Measurements from ENCODE around the gene MTA3.

DNA sequence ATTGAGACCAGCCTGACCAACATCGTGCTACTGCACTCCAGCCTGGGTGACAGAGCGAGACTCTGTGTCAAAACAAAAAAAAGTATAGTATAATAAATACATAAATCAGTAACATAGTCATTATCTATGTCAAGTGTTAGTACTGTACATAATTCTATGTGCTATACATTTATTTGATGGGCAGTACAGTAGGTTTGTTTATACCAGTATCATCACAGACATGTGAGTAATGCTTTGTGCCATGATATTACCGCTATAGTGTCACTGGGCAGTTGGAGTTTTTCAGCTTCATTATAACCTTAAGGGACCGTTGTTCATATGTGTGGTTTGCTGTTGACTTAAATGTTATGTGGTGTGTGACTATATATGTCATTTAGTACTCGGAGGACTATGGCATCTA is 24.9 kb downstream of the MTA3 start:
- TF ChIP-seq, protein P1, sequence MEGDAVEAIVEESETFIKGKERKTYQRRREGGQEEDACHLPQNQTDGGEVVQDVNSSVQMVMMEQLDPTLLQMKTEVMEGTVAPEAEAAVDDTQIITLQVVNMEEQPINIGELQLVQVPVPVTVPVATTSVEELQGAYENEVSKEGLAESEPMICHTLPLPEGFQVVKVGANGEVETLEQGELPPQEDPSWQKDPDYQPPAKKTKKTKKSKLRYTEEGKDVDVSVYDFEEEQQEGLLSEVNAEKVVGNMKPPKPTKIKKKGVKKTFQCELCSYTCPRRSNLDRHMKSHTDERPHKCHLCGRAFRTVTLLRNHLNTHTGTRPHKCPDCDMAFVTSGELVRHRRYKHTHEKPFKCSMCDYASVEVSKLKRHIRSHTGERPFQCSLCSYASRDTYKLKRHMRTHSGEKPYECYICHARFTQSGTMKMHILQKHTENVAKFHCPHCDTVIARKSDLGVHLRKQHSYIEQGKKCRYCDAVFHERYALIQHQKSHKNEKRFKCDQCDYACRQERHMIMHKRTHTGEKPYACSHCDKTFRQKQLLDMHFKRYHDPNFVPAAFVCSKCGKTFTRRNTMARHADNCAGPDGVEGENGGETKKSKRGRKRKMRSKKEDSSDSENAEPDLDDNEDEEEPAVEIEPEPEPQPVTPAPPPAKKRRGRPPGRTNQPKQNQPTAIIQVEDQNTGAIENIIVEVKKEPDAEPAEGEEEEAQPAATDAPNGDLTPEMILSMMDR (IDR thresholded peaks at IDR 0.05; ENCODE audit: low read length) = no peak
- no peak for TF ChIP-seq EZH2 (IDR thresholded peaks at IDR 0.05; ENCODE audit: borderline replicate concordance, low read length)

Measured in OCI-LY1 (cell line).